ENCODE data around the gene MRPL52. TPM values are rescaled to one million over a fixed set of nuclear protein-coding genes. Genes with fewer than 3 reads are reported as not detected.

The MRPL52 gene
- total and polyA plus RNA-seq, 4 donors: 21.1 to 104 (median 82.1) TPM

DNA sequence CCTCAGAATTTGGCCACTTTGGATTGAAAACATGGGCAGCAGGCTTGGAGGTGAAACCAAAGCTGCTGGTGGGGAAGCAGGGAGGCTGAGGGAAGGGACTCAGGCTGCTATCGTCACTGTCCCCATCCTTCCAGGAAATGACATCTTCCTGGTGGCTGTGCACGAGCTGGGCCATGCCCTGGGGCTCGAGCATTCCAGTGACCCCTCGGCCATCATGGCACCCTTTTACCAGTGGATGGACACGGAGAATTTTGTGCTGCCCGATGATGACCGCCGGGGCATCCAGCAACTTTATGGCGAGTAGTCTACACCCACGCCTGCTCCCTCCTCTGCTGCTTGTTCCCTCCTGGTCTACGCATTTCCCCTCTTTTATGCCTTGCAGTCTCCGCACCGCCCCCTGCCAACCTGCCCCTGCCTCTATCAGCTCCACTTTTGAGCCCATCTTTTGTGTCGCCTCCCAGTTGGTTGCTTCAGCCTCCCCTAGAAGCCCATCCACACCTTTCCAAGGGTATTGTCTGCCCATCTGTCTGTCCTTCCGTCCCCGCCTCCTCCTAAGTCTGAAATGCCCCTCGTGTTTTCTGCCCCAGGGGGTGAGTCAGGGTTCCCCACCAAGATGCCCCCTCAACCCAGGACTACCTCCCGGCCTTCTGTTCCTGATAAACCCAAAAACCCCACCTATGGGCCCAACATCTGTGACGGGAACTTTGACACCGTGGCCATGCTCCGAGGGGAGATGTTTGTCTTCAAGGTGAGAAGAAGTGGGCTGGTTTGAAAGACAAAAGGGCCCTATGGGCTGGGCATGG lies 13.6 kb downstream of the MRPL52 start:
- no peak overlapping the region for H3K27ac ChIP-seq (ENCODE audit: low read depth, low read length)
- H3K4me1 ChIP-seq (ENCODE audit: control insufficient read depth, insufficient read depth, low read length): peaks cover 38% of the 10 kb centered on the region
- H3K27me3 ChIP-seq (ENCODE audit: control insufficient read depth, insufficient read depth, low read length): peaks cover 4% of the 10 kb centered on the region
- no peak overlapping the region for H3K4me3 ChIP-seq (ENCODE audit: low read depth, low read length)
- 87% methylated on average over 18 of the region's 21 CpGs for WGBS (ENCODE audit: insufficient coverage)
- H3K9me3 ChIP-seq (ENCODE audit: control insufficient read depth, insufficient read depth, low read length): no peaks in the 10 kb centered on the region
- H3K36me3 ChIP-seq (ENCODE audit: control insufficient read depth, insufficient read depth, low read length): peaks cover 52% of the 10 kb centered on the region
- no peak for DNase-seq (ENCODE audit: low read depth in 4 of 6, low spot score in 6 of 6)

- 90% methylated on average over 22 of the region's 22 CpGs for WGBS (ENCODE audit: insufficient coverage)
- H3K4me1 ChIP-seq (ENCODE audit: control insufficient read depth, insufficient read depth, low read length): peaks cover 38% of the 10 kb centered on the region
- no peaks in the 10 kb centered on the region for H3K27me3 ChIP-seq (ENCODE audit: control insufficient read depth, insufficient read depth, low read length)
- H3K4me3 ChIP-seq (ENCODE audit: low read depth, low read length): no peak overlapping the region
- peaks cover 52% of the 10 kb centered on the region for H3K36me3 ChIP-seq (ENCODE audit: control insufficient read depth, insufficient read depth, low read length)
- no peaks in the 10 kb centered on the region for H3K9me3 ChIP-seq (ENCODE audit: control insufficient read depth, insufficient read depth, low read length)
- no peak for DNase-seq (ENCODE audit: low read depth in 4 of 6, low spot score in 6 of 6)
- no peak overlapping the region for H3K27ac ChIP-seq (ENCODE audit: low read depth, low read length)
Measured at GRCh38 chr14:22844221-22845102, 14.8 kb downstream of the MRPL52 start.

- no peaks in the 10 kb centered on the region for H3K9me3 ChIP-seq (ENCODE audit: control insufficient read depth, insufficient read depth, low read length)
- no peak for DNase-seq (ENCODE audit: low read depth in 4 of 6, low spot score in 6 of 6)
- no peak overlapping the region for H3K27ac ChIP-seq (ENCODE audit: low read depth, low read length)
- H3K27me3 ChIP-seq (ENCODE audit: control insufficient read depth, insufficient read depth, low read length): no peaks in the 10 kb centered on the region
- H3K4me1 ChIP-seq (ENCODE audit: control insufficient read depth, insufficient read depth, low read length): peaks cover 40% of the 10 kb centered on the region
- peaks cover 52% of the 10 kb centered on the region for H3K36me3 ChIP-seq (ENCODE audit: control insufficient read depth, insufficient read depth, low read length)
- 90% methylated on average over 9 of the region's 9 CpGs for WGBS (ENCODE audit: insufficient coverage)
- no peak overlapping the region for H3K4me3 ChIP-seq (ENCODE audit: low read depth, low read length)
Measured at GRCh38 chr14:22845103-22845394, 15.4 kb downstream of the MRPL52 start.

DNA sequence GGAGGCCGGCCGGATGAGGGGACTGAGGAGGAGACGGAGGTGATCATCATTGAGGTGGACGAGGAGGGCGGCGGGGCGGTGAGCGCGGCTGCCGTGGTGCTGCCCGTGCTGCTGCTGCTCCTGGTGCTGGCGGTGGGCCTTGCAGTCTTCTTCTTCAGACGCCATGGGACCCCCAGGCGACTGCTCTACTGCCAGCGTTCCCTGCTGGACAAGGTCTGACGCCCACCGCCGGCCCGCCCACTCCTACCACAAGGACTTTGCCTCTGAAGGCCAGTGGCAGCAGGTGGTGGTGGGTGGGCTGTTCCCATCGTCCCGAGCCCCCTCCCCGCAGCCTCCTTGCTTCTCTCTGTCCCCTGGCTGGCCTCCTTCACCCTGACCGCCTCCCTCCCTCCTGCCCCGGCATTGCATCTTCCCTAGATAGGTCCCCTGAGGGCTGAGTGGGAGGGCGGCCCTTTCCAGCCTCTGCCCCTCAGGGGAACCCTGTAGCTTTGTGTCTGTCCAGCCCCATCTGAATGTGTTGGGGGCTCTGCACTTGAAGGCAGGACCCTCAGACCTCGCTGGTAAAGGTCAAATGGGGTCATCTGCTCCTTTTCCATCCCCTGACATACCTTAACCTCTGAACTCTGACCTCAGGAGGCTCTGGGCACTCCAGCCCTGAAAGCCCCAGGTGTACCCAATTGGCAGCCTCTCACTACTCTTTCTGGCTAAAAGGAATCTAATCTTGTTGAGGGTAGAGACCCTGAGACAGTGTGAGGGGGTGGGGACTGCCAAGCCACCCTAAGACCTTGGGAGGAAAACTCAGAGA lies 16.3 kb downstream of the MRPL52 start:
- whole genome bisulfite sequencing (ENCODE audit: insufficient coverage): 88% methylated on average over 25 of the region's 26 CpGs
- no peak overlapping the region for H3K4me3 ChIP-seq (ENCODE audit: low read depth, low read length)
- H3K9me3 ChIP-seq (ENCODE audit: control insufficient read depth, insufficient read depth, low read length): no peaks in the 10 kb centered on the region
- peak overlapping the region; percentile 86 for H3K27ac ChIP-seq (ENCODE audit: low read depth, low read length)
- H3K4me1 ChIP-seq (ENCODE audit: control insufficient read depth, insufficient read depth, low read length): peaks cover 48% of the 10 kb centered on the region
- peaks cover 49% of the 10 kb centered on the region for H3K36me3 ChIP-seq (ENCODE audit: control insufficient read depth, insufficient read depth, low read length)
- no peaks in the 10 kb centered on the region for H3K27me3 ChIP-seq (ENCODE audit: control insufficient read depth, insufficient read depth, low read length)
- no peak for DNase-seq (ENCODE audit: low read depth in 4 of 6, low spot score in 6 of 6)

- peak overlapping the region; percentile 86 for H3K27ac ChIP-seq (ENCODE audit: low read depth, low read length)
- H3K36me3 ChIP-seq (ENCODE audit: control insufficient read depth, insufficient read depth, low read length): peaks cover 42% of the 10 kb centered on the region
- no peaks in the 10 kb centered on the region for H3K9me3 ChIP-seq (ENCODE audit: control insufficient read depth, insufficient read depth, low read length)
- peaks cover 54% of the 10 kb centered on the region for H3K4me1 ChIP-seq (ENCODE audit: control insufficient read depth, insufficient read depth, low read length)
- WGBS (ENCODE audit: insufficient coverage): 88% methylated on average over 11 of the region's 11 CpGs
- no peaks in the 10 kb centered on the region for H3K27me3 ChIP-seq (ENCODE audit: control insufficient read depth, insufficient read depth, low read length)
- no peak overlapping the region for H3K4me3 ChIP-seq (ENCODE audit: low read depth, low read length)
- no peak for DNase-seq (ENCODE audit: low read depth in 4 of 6, low spot score in 6 of 6)
Measured at GRCh38 chr14:22846811-22847307, 17.2 kb downstream of the MRPL52 start.

DNA sequence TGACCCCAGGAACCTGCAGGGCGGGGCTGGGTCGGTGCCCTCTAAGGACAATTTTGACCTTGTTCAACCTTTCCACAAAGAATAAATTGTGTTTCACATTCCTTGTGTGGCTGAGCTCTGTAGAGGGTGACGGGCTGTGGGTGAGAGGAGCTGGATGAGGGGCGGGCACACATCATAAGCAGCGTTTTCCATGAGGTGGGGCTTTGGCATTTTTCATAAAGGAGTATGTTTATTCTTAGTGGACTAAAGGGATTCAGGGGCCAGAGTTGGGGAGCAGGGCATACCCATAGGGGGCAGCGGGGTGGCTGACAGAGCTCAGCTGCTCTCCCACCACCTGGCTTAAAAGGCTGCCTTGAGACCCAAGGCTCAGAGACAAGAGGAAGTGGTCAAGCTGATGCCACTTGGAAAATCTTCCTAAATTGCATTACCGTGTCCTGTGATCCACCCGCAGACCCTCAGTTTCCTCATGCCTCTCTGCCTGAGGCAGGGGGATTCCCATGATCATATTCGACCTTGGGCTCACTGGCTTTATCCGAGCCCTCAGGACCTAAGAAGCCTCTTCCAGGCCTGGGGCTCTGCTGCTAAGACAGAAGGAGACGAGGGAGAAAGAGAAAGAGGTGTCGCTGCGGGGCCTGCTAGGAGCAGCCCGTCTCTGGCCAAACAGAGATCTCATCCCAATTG lies 18.1 kb downstream of the MRPL52 start:
- H3K9me3 ChIP-seq (ENCODE audit: control insufficient read depth, insufficient read depth, low read length): no peaks in the 10 kb centered on the region
- H3K27me3 ChIP-seq (ENCODE audit: control insufficient read depth, insufficient read depth, low read length): no peaks in the 10 kb centered on the region
- no peak overlapping the region for H3K4me3 ChIP-seq (ENCODE audit: low read depth, low read length)
- H3K27ac ChIP-seq (ENCODE audit: low read depth, low read length): peak overlapping the region; percentile 94
- peaks cover 38% of the 10 kb centered on the region for H3K36me3 ChIP-seq (ENCODE audit: control insufficient read depth, insufficient read depth, low read length)
- 84% methylated on average over 8 of the region's 14 CpGs for WGBS (ENCODE audit: insufficient coverage)
- peak in 1 of 6 donors; percentile 25 for DNase-seq (ENCODE audit: low read depth in 4 of 6, low spot score in 6 of 6)
- H3K4me1 ChIP-seq (ENCODE audit: control insufficient read depth, insufficient read depth, low read length): peaks cover 57% of the 10 kb centered on the region

- H3K4me3 ChIP-seq (ENCODE audit: low read depth, low read length): no peak overlapping the region
- H3K27me3 ChIP-seq (ENCODE audit: control insufficient read depth, insufficient read depth, low read length): no peaks in the 10 kb centered on the region
- 33% methylated on average over 2 of the region's 12 CpGs for WGBS (ENCODE audit: insufficient coverage)
- H3K36me3 ChIP-seq (ENCODE audit: control insufficient read depth, insufficient read depth, low read length): peaks cover 32% of the 10 kb centered on the region
- H3K27ac ChIP-seq (ENCODE audit: low read depth, low read length): peak overlapping the region; percentile 94
- no peaks in the 10 kb centered on the region for H3K9me3 ChIP-seq (ENCODE audit: control insufficient read depth, insufficient read depth, low read length)
- DNase-seq (ENCODE audit: low read depth in 4 of 6, low spot score in 6 of 6): peak in 2 of 6 donors; percentile 60 to 93
- peaks cover 64% of the 10 kb centered on the region for H3K4me1 ChIP-seq (ENCODE audit: control insufficient read depth, insufficient read depth, low read length)
Measured at GRCh38 chr14:22848351-22849164, 18.9 kb downstream of the MRPL52 start.

DNA sequence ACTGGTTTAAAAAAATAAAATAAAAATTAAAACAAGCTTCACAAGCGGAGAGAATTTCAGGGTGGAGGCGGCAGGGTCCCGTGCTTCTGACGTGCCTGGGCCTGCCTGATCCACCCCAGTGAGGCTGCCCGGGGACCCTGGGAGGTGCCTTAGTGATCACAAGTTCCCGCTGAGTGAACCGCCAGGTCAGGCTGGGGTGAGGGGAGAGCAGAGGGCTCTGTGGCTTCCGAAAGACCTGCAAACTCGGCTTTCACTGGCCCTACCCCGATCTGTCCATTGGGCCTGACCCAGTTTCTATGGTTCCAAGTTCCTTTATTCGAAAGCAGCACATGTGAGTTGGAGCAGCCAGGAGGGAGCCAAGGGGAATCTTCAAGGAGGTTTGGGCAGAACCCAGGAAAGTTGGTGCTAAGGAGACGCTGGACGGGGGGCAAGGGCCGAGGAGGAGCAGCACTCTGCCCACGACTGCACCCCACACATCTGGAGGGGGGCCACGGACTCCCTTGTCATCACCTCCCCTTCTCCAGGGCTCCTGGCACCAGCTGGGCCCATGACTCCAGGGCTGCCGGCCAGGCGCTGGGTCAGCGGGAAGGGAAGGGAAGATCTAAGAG lies 19.6 kb downstream of the MRPL52 start:
- peaks cover 27% of the 10 kb centered on the region for H3K36me3 ChIP-seq (ENCODE audit: control insufficient read depth, insufficient read depth, low read length)
- H3K4me3 ChIP-seq (ENCODE audit: low read depth, low read length): no peak overlapping the region
- WGBS (ENCODE audit: insufficient coverage): 57% methylated on average over 10 of the region's 19 CpGs
- H3K4me1 ChIP-seq (ENCODE audit: control insufficient read depth, insufficient read depth, low read length): peaks cover 64% of the 10 kb centered on the region
- H3K27ac ChIP-seq (ENCODE audit: low read depth, low read length): peak overlapping the region; percentile 94
- no peaks in the 10 kb centered on the region for H3K9me3 ChIP-seq (ENCODE audit: control insufficient read depth, insufficient read depth, low read length)
- H3K27me3 ChIP-seq (ENCODE audit: control insufficient read depth, insufficient read depth, low read length): no peaks in the 10 kb centered on the region
- peak in 1 of 6 donors; percentile 75 for DNase-seq (ENCODE audit: low read depth in 4 of 6, low spot score in 6 of 6)
